ENCODE results near the gene RPRD1A. TPM values are rescaled to one million over a fixed set of nuclear protein-coding genes. Genes with fewer than 3 reads are reported as not detected.
"Not testable (repeated sequence)": the region's sequence is repeated elsewhere in the genome, so short reads cannot be mapped to it uniquely, and the experiment has no call there.

Gene RPRD1A
- total RNA-seq, 1 donor from 2014 or later, result 58.1 TPM

DNA sequence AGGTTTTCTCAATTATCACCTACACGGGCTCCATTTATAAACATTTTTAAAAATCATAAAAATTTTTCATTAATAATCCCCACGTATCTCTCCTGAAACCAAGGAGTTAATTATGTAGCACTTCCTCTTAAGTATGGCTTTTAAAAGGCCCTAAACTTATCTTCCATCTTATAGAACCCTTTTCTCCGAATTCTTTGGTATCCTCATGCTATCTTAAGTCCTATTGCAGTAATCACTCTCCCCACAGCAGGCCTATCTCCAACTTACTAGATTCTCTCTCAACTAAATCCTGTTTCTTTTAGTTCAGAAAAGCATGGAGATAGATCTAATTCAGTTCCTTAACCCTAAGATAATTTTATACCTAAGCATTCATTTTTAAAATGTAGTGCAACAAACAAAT is 26.2 kb downstream of the RPRD1A start:
- ATAC-seq (no peak), DNase-seq (ENCODE audit: low spot score) (no peak)
- intact Hi-C loops (cut with DNase I), result no loop called here

DNA sequence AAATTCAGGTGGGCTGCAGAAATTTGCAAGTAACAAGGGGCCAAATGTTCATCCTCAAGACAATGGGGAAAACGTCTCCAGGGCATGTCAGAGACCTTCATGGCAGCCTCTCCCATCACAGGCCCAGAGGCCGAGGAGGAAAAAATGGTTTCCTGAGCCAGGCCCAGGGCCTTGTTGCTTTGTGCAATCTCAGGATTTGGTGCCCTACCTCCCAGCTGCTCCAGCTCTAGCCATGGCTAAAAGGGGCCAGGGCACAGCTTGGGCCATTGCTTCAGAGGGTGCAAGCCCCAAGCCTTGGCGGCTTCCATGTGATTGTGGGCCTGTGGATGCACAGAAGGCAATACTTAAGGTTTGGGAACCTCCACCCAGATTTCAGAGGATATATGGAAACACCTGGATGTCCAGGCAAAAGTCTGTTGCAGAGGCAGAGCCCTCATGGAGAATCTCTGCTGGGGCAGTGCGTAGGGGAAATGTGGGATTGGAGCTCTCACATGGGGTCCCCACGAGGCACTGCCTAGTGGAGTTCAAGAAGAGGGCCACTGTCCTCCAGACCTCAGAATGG is 29.2 kb downstream of the RPRD1A start:
- no peak for ATAC-seq
- intact Hi-C loops (cut with DNase I), result no loop called here
- no peak for DNase-seq (ENCODE audit: low spot score)

DNA sequence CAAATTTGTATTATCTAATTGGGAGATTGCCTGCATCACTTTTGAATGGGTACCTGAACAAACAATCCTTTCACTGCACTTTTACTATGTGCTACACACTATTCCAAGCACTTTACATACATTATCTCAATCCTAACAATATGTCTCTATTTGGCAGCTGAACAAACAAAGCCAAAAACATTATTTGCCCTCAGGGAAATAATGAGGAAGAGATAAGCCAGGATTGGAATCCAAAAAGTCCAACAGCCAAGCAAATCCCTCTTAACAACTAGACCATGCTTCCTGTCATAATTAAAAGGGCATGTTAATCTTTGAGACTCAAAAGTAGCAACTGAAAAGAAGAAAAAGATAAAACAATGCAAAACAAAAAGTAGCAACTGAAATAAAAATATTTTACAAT is 32.1 kb downstream of the RPRD1A start:
- intact Hi-C loops (cut with DNase I), result no loop called here
- DNase-seq (ENCODE audit: low spot score) (no peak), ATAC-seq (no peak)

DNA sequence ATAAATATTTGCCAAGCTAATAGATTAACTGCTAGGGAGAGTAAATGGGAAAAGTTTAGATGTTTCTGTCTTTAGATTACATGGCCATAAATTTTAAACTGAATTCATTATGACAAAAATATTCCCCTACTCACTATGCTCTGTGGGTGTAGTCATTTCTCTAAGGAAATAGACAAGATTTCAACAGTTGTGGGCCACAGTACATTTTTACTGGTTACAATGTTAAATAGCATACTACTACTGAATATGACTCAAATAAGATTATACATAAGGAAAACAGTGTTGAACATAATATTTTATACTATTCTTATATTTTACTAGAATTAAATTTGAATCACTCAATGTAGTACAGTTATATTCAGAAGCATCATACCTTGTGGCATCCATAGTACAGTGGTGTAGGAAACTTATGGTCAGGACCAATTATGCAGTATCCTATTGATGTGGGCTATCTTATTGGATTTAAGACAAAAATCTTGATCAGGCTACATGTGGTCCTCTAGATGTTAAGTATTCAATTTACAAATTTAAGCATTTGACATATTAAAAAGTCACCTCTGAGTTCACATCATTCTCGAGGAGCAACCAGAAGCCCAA is 33.0 kb downstream of the RPRD1A start:
- intact Hi-C loops (cut with DNase I), result no loop called here
- DNase-seq (ENCODE audit: low spot score), result no peak
- no peak for ATAC-seq

DNA sequence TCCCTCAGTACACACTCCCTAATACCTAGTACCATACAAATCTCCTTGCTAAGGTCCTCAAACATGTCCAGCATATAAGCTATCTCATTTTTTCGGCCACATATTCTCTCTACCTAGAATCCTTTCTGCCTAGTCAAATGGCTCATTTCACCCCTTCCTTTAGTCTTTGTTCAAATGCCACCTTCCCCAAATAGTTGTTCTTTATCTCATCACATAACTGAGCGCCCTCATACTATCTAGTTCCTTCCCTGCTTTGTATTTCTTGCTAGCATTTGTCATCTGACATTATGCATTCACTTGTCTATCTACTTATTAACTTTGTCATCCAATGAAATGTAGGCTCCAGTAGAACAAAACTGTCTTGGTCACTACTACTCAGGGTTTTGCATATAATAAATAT is 35.5 kb downstream of the RPRD1A start:
- no peak for ATAC-seq

DNA sequence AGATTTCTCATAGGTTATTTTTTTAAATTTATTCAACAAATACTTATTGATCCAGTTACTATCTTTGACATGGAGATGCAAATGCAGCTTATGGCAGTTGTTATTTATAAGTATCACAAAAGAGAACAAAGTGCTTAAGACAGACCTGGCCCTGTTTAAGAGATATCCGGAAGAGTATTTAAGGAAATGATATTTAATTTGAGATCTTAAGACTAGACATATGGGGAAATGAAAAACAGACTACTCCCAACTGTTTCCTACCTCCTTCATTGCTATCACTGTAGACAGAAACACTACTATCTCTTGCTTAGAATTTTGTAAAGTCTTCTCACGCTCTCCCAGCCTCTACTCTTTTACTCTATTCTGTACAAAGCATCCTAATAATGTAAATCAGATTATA is 36.0 kb downstream of the RPRD1A start:
- DNase-seq (ENCODE audit: low spot score), result no peak
- intact Hi-C loops (cut with DNase I), result no loop called here

More for the DNA sequence above, 35.5 kb downstream of the RPRD1A start:
- intact Hi-C loops (cut with DNase I), result no loop called here
- no peak for DNase-seq (ENCODE audit: low spot score)

DNA sequence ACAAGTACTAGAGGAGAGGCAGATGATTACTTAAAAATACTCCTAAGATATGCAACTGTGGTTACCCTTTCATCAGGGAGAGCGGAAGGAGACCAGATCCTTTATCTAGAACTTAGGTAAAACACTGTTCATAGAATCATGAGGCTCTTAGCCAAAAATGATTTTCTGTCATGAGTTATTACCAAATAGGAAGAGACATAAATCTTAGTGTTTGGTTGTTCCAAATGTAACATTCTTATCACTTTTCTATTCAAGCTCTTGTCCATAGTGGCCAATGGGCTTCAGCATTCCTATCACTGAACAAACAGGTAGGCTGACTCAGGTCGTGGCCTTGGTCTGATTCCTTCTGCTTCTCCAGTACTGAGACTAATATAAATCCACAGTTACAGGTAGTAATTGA is 38.5 kb downstream of the RPRD1A start:
- intact Hi-C loops (cut with DNase I), result no loop called here
- DNase-seq (ENCODE audit: low spot score) (no peak), ATAC-seq (no peak)

More for the DNA sequence above, 36.0 kb downstream of the RPRD1A start:
- no peak for ATAC-seq

DNA sequence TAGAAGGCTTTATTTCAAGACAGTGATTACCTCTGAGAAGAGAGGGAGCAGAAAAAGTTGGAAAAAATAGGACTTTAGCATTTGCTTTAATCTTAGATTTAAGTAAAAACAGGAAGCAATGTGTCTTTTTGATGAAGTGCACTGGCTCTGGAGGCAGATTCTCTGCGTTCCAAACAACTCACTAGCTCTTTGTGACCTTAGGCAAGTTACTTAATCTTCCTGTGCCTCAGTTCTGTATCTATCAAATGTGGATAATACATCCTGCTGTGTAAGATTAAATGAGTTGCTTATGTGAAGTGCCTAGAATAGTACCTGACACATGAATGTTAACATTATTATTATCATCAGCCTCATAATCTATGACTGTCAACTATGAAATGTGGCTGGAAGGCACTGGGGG is 42.3 kb downstream of the RPRD1A start:
- ATAC-seq, result no peak
- no peak for DNase-seq (ENCODE audit: low spot score)
- intact Hi-C loops (cut with DNase I), result no loop called here

DNA sequence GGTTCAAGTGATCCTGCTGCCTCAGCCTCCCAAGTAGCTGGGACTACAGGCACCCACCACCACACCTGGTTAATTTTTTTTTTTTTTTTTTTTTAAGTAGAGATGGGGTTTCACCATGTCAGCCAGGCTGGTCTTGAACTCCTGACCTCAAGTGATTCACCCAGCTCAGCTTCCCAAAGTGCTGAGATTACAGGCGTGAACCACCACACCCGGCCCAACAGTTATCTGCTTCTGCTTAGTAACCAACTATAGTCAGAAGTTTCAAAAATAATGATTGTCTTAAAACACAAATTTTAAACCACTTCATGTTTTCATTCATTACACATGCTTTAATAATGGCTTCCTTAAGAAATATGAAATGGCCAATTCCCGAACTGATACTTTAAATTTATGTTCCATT is 43.1 kb downstream of the RPRD1A start:
- DNase-seq (ENCODE audit: low spot score); intact Hi-C loops (cut with DNase I); ATAC-seq: not testable (repeated sequence)

DNA sequence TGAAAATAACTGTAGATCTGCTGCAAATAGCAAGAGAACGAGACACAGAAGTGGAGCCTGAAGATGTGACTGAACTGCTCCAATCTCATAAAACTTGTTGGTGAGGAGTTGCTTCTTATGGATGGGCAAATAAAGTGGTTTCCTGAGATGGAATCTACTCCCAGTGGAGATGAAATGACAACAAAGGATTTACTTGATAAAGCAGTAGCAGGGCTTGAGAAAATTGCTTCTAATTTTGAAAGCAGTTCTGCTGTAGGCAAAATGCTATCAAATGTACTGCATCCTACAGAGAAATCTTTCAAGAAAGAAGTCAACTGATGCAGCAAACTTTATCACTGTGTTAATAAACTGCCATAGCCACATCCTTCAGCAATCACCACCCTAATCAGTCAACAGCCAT is 44.0 kb downstream of the RPRD1A start:
- no peak for ATAC-seq
- intact Hi-C loops (cut with DNase I), result no loop called here

DNA sequence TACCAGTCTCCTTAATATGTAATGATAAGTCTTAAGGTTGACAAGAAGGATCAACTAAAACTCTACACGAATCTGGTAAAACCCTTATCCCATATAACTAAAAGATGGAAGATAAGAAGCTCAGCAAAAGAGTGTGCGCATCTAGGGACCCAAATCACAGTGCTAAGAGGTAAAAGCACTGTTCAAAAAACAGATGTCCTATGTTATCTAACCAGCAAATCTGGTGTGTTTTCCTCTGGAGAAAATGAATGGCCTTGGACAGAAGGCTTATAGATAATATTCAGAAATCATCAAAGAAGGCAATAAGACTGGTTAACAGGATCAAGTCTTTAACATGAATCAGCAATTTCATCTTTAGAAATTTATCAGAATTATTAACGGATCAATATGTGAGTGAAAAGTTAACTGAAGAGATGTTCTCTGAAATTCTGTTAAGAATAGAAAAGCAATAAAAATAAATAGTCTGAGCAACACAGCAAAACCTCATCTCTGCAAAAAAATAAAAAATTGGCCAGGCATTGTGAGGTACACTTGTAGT is 47.1 kb downstream of the RPRD1A start:
- intact Hi-C loops (cut with DNase I), result no loop called here
- no peak for ATAC-seq
- DNase-seq (ENCODE audit: low spot score), result no peak

More for the DNA sequence above, 44.0 kb downstream of the RPRD1A start:
- DNase-seq (ENCODE audit: low spot score), result no peak

DNA sequence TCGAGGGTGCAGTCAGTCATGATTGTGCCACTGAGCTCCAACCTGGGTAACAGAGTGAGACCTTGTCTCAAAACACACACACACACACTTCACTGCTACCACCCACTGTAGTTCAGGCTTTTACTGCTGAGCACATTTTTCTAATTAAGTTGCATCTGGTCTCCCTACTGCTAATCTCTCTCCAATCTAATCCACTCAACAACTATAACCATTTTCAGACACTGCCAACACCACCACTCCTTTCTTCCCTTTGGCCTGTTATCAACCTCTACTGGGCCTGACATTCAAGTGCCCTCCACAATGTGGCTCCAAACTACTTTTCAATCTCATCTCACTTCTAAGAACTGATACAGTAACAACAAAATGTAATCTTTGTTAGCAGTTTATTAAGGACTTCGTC is 50.1 kb downstream of the RPRD1A start:
- intact Hi-C loops (cut with DNase I), result no loop called here
- DNase-seq (ENCODE audit: low spot score) (no peak), ATAC-seq (no peak)

DNA sequence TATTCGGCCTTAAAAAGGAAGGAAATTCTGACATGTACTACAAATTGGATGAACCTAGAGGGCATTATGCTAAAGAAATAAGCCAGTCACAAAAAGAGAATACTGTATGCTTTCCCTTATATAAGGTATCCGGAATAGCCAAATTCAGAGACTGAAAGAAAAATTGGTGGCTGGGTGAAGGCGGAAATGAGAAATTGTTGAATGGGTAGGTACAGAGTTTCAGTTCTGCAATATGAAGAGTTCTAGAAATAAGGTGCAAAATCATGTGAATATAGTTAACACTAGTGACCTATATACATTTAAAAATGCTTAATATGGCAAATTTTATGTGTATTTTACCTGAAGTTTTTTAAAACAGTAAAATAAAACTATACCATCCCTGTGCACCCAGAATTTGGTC is 51.7 kb downstream of the RPRD1A start:
- intact Hi-C loops (cut with DNase I), result no loop called here
- DNase-seq (ENCODE audit: low spot score), result no peak
- no peak for ATAC-seq

DNA sequence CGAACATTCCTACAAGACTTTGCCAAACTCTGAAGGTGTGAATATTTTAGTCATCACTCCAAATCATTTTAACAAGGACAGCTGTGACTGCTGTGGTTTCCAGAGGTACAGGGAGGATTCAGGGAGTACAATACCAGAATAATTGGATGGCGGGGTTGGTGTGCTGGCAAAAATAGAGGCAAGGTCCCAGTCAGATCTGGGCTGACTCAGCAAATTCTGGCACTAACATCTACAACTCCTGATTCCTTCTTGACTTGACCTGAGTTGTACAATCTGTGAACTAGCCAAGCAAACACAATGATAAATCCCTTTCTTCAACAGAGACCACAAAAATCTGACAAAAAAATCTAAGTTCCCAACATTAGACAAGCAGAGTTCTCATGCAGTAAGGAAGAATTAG is 54.5 kb downstream of the RPRD1A start:
- DNase-seq (ENCODE audit: low spot score) (no peak), ATAC-seq (no peak)
- intact Hi-C loops (cut with DNase I), result no loop called here

DNA sequence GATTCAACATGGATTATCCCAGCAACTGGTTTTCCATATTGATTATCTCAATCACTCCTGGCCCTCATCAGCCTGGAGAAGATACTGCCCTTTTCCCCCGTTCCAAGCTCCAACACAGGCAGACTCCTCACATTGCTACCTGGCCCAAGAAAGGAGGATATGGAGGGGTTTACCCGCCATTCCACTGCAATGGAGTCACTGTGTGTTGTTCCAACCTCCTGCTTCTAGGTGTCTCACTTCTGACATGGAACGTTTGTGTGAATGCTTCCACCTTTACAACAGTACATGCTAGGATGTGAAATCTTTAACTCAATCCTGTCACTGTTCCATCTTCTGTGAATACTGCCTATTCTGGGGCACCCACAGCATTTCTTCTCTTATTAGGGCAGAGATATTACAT is 58.1 kb downstream of the RPRD1A start:
- no peak for ATAC-seq
- DNase-seq (ENCODE audit: low spot score), result no peak
- intact Hi-C loops (cut with DNase I), result no loop called here

DNA sequence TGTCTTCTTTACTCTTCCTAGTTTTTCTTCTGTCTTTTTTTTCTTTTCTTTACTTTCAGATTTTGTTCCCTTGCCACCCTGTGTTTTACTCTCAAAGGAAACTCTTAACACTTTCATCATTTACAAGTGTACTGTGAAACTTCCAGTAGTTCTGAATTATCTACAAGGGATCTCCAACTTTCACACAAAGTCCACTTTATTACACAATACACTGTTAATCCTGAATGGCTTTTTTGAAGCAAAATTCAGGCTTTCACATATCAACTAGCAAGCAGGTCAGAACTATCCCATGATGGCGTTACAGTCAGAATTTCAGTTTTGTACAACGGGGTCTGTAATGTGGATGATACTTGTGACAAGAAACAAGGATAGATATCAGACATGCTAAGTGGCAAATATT is 60.4 kb downstream of the RPRD1A start:
- ATAC-seq, result no peak
- intact Hi-C loops (cut with DNase I), result no loop called here

DNA sequence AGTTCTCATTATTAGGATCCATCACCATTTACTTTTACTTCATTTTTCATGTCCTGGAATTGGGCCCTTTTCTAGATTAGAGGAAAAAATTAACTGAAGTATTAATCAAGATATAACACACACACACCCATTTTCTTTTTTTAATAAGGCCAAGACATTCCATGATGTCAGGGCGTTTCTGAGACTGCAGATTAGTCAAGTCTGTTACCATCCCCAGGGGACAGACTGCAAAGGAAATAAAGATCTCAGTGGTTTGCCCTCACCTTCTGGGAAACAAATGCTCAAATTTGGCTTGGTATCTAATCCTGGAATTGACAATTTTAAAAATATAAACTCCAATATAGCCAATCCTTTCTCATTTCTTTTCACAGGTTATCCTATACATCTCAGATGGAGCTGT is 67.4 kb downstream of the RPRD1A start:
- ATAC-seq, result no peak
- no peak for DNase-seq (ENCODE audit: low spot score)
- intact Hi-C loops (cut with DNase I), result no loop called here

More for the DNA sequence above, 60.4 kb downstream of the RPRD1A start:
- no peak for DNase-seq (ENCODE audit: low spot score)

DNA sequence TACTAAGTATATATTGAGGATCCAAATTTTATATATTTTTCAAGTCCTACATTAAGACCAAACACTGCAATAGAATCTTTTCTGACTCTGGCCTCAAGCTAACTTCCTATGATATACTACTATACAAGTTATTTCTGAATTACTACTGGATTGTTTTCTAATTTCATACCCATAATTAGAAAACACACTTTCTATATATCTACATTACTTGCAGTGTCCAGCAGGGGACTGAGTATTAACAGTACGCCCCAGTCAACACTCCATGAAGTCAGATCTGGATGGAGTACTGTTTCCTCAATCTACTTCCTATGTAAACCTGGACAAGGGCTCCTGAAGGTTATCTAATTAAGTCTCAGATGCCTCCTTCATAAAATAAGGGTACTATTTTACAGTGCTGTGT is 68.4 kb downstream of the RPRD1A start:
- ATAC-seq (no peak), DNase-seq (ENCODE audit: low spot score) (no peak)
- intact Hi-C loops (cut with DNase I), result no loop called here

DNA sequence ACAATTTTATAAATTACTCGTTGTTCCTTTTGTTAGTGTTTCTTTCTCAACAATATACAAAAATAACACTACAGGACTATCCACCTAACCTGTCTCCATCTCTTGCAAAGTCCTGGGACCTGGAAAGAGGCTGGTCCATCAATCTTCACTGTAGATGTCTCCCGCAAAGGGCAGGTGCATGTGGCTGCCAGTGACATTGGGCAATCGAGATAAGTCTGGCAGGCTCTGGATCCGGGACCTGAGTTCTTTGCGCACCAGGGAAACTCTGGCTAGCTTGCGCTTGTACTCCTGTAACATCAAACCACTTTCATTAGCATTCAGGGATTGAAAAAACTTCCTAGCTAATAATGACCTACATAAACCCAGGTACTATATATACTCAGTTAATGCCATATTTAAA is 74.3 kb downstream of the RPRD1A start:
- ATAC-seq (no peak), DNase-seq (ENCODE audit: low spot score) (no peak)
- intact Hi-C loops (cut with DNase I), result no loop called here

DNA sequence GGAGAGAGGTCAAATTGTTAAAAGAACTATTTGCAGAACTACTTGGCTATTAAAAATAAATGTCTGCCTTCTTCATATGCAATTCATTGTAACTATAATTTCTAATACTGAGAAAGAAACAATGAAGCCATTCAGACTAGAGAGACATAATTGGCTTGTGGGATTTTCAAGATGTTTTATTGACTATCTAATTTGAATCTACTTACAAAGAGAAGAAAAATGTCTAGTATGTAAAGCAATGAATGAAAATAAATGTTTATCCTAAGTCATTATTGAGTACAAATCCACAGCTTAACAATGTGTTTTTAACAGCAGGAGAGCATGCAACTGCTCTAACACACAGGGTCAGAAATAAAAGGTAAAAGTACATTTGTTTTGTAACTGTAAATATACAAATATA is 75.7 kb downstream of the RPRD1A start:
- intact Hi-C loops (cut with DNase I), result no loop called here
- DNase-seq (ENCODE audit: low spot score), result no peak
- no peak for ATAC-seq

DNA sequence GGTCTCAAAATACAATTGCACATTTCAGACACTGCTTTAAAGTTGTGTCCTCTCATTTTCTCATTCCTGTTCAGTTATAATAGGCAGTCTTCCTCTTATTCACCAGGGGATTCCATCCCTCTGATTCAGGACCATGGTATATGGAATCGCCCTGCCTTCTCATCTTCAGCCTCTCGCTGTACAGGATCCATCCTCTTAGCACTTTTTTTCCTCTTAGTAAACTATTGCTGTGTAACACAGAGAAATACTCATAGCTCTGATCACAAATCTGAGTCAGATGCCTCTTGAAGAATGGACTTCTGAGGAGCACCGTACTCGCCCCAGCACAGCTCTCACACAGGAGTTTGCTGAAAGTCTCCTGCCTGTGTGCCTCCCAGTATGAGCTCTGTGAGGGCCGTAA is 83.5 kb downstream of the RPRD1A start:
- intact Hi-C loops (cut with DNase I), result no loop called here
- ATAC-seq (no peak), DNase-seq (ENCODE audit: low spot score) (no peak)
